ENCODE data around the gene SIGLEC11. TPM values are rescaled to one million over a fixed set of nuclear protein-coding genes. Genes with fewer than 3 reads are reported as not detected.
A peak's percentile ranks its signal among the peaks of the same experiment; 100 is the strongest.

The SIGLEC11 gene
- total RNA-seq, 2 donors from 2014 or later, result 0.32 to 0.45 TPM

- Histone ChIP-seq H3K9me3 (no peaks in the 10 kb centered on the region), H3K4me1 (peaks cover 14% of the 10 kb centered on the region), H3K27me3 (no peaks in the 10 kb centered on the region), H3K9ac (ENCODE audit: low read depth in 2 of 2, low read length in 2 of 2) (no peak overlapping the region), H3K4me3 (no peak overlapping the region), H3K36me3 (no peaks in the 10 kb centered on the region), H3K27ac (no peak overlapping the region)
- intact Hi-C loops (cut with DNase I), result no loop called here
- DNase-seq, result no peak
- TF ChIP-seq CTCF (IDR thresholded peaks at IDR 0.05), result no peak
These were observed 3.6 kb downstream of the SIGLEC11 start for GRCh38 chr19:49957262-49957915.

- no peaks in the 10 kb centered on the region for H3K27me3 ChIP-seq
- peaks cover 18% of the 10 kb centered on the region for H3K4me1 ChIP-seq
- H3K4me3 ChIP-seq, result no peak overlapping the region
- H3K27ac ChIP-seq, result peak overlapping the region; percentile 44
- DNase-seq, result no peak
- no peaks in the 10 kb centered on the region for H3K36me3 ChIP-seq
- intact Hi-C loops (cut with DNase I), result no loop called here
- H3K9ac ChIP-seq (ENCODE audit: low read depth in 2 of 2, low read length in 2 of 2), result peak overlapping the region in 1 of 2 donors; percentile 19
- TF ChIP-seq CTCF (IDR thresholded peaks at IDR 0.05), result no peak
- H3K9me3 ChIP-seq, result no peaks in the 10 kb centered on the region
These were observed 4.9 kb downstream of the SIGLEC11 start for GRCh38 chr19:49956115-49956495.

- no peak for TF ChIP-seq CTCF (IDR thresholded peaks at IDR 0.05)
- no peaks in the 10 kb centered on the region for H3K27me3 ChIP-seq
- H3K9ac ChIP-seq (ENCODE audit: low read depth in 2 of 2, low read length in 2 of 2), result peak overlapping the region; percentile 12 to 26
- H3K36me3 ChIP-seq, result no peaks in the 10 kb centered on the region
- no peaks in the 10 kb centered on the region for H3K9me3 ChIP-seq
- H3K4me3 ChIP-seq, result no peak overlapping the region
- H3K27ac ChIP-seq, result peak overlapping the region; percentile 44
- H3K4me1 ChIP-seq, result peaks cover 18% of the 10 kb centered on the region
- no peak for DNase-seq
- intact Hi-C loops (cut with DNase I), result no loop called here
These were observed 6.0 kb downstream of the SIGLEC11 start for GRCh38 chr19:49954933-49955332.

GRCh38 chr19:49954092-49954829 lies 6.7 kb downstream of the SIGLEC11 start:
- intact Hi-C loops (cut with DNase I), result no loop called here
- no peak for TF ChIP-seq CTCF (IDR thresholded peaks at IDR 0.05)
- no peaks in the 10 kb centered on the region for H3K36me3 ChIP-seq
- no peaks in the 10 kb centered on the region for H3K27me3 ChIP-seq
- no peak overlapping the region for H3K9ac ChIP-seq (ENCODE audit: low read depth in 2 of 2, low read length in 2 of 2)
- no peaks in the 10 kb centered on the region for H3K9me3 ChIP-seq
- peaks cover 18% of the 10 kb centered on the region for H3K4me1 ChIP-seq
- H3K4me3 ChIP-seq, result no peak overlapping the region
- H3K27ac ChIP-seq, result no peak overlapping the region
- DNase-seq, result no peak

GRCh38 chr19:49953416-49953815 lies 7.6 kb downstream of the SIGLEC11 start:
- no peak overlapping the region for H3K27ac ChIP-seq
- TF ChIP-seq CTCF (IDR thresholded peaks at IDR 0.05), result no peak
- H3K9ac ChIP-seq (ENCODE audit: low read depth in 2 of 2, low read length in 2 of 2), result no peak overlapping the region
- H3K36me3 ChIP-seq, result no peaks in the 10 kb centered on the region
- no peak overlapping the region for H3K4me3 ChIP-seq
- H3K4me1 ChIP-seq, result peaks cover 18% of the 10 kb centered on the region
- H3K9me3 ChIP-seq, result no peaks in the 10 kb centered on the region
- DNase-seq, result no peak
- intact Hi-C loops (cut with DNase I), result no loop called here
- H3K27me3 ChIP-seq, result no peaks in the 10 kb centered on the region
